GM21390 (cell line): Measurements from ENCODE around the gene ATG14.
A peak's percentile ranks its signal among the peaks of the same experiment; 100 is the strongest.
"Not testable (repeated sequence)": the region's sequence is repeated elsewhere in the genome, so short reads cannot be mapped to it uniquely, and the experiment has no call there.

Experiments used
- ATAC-seq: cut with Tn5 transposase; IDR thresholded peaks from one replicate; pipeline ENCODE4 v1.9.1; 2021; ENCODE audit not compliant: unreplicated experiment

The ATG14 gene

GRCh38 chr14:55353686-55354467, 57.8 kb downstream of the ATG14 start:
- ATAC-seq = no peak

DNA sequence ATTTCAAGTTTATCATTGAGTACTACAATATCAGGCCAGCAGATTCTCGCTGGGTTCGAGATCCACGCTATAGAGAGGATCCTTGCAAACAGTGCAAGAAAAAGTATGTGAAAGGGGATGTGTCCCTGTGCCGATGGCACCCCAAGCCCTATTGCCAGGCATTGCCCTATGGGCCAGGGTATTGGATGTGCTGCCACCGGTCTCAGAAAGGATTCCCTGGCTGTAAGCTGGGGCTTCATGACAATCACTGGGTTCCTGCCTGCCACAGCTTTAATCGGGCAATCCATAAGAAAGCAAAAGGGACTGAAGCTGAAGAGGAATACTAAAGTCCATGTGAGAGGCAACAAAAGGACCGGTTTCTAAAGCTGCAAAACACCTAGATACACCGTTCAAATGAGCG, 59.4 kb downstream of the ATG14 start:
- no peak for ATAC-seq

GRCh38 chr14:55351111-55351510, 60.5 kb downstream of the ATG14 start:
- ATAC-seq = no peak

- ATAC-seq = no peak
Measured at GRCh38 chr14:55350461-55350860, 61.2 kb downstream of the ATG14 start.

DNA sequence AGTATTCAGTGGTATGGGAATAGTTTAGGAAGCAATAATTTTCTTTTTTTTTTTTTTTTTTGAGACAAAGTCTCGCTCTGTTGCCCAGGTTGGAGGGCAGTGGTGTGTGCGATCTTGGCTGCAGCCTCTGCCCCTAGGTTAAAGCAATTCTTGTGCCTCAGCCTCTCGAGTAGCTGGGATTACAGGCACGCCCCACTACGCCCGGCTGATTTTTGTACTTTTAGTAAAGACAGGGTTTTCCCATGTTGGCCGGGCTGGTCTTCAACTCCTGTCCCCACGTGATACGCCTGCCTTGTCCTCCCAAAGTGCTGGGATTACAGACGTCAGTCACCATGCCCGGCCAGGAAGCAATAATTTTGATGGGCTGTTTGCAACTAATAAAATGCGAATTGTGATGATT, 62.1 kb downstream of the ATG14 start:
- ATAC-seq = no peak

DNA sequence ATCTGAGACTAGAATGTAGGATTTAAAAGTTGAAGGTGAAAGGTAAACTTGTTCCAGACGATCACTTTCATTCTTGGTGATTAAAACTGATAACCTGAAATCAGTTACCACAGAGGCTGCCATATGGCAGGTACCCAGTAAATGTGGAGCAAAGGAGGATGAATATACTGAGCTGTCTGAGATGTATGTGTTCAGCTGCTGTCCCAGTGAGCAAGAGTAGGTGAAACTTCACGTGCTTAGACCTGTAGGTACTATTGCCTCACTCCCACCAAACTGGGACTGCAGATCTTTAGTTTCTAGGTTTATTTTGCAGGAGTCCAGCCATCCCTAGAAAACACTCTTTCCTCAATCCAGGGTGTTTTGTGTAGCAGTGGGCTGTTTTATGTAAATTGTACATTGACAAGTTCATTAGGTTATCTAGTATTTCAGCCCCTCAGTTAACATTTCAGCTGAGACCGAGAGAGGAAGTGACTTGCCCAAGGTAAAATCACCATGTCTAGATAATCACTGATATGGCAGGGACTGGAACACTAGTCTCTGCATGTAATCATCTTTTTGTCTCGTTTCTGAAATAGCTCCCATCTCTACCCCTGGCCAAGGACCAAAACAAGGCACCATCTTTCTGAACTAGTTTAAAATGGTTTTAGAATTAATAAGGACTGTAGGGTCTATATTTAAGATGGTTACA, 62.7 kb downstream of the ATG14 start:
- ATAC-seq = peak; percentile 57

- no peak for ATAC-seq
Measured at GRCh38 chr14:55347748-55348147, 63.9 kb downstream of the ATG14 start.

DNA sequence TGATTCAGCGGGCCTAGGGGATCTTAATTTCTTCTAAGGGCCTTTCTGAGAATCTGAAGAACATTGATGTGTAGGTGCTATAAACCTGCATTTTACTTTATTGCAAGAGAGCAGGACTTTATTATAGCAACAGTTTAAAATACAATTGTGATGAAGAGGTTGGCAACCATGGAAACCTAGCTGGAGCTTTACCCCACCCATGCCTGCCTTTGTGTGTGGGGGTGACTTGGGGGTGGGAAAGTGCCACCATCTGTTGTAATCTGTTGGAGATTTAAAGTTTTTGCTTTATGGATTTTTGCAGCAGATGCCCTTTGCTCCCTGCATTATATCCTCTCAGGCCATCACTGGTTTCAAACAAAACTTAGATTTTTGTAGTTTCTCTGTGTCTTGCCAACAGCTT, 64.6 kb downstream of the ATG14 start:
- no peak for ATAC-seq

GRCh38 chr14:55344582-55345163, 67.0 kb downstream of the ATG14 start:
- ATAC-seq = not testable (repeated sequence)

DNA sequence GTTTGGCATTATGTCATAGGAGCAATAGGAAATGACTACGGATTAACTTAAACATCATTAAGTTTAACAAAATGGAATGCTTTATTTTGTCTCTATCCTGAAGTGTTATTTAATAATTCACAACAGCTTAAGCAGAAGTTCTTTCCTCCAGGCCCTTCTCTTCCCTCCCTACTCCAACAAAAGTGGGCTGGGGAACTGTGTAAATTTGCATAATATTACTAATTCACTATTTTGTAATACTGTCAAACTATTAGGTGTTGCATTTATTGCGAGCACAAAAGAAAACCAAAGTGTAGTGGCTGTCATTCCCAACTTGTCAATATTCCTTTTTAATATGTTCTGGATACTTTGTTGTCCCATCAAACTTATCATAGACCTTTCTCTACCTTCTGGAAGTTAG, 69.8 kb downstream of the ATG14 start:
- no peak for ATAC-seq

- no peak for ATAC-seq
Measured at GRCh38 chr14:55340482-55340881, 71.1 kb downstream of the ATG14 start.

GRCh38 chr14:55339770-55340169, 71.9 kb downstream of the ATG14 start:
- ATAC-seq = peak; percentile 69

GRCh38 chr14:55336691-55337090, 74.9 kb downstream of the ATG14 start:
- no peak for ATAC-seq

- no peak for ATAC-seq
Measured at GRCh38 chr14:55336162-55336561, 75.5 kb downstream of the ATG14 start.

- ATAC-seq = peak; percentile 49
Measured at GRCh38 chr14:55333711-55334485, 77.7 kb downstream of the ATG14 start.

- peak; percentile 61 for ATAC-seq
Measured at GRCh38 chr14:55332654-55333570, 78.7 kb downstream of the ATG14 start.

DNA sequence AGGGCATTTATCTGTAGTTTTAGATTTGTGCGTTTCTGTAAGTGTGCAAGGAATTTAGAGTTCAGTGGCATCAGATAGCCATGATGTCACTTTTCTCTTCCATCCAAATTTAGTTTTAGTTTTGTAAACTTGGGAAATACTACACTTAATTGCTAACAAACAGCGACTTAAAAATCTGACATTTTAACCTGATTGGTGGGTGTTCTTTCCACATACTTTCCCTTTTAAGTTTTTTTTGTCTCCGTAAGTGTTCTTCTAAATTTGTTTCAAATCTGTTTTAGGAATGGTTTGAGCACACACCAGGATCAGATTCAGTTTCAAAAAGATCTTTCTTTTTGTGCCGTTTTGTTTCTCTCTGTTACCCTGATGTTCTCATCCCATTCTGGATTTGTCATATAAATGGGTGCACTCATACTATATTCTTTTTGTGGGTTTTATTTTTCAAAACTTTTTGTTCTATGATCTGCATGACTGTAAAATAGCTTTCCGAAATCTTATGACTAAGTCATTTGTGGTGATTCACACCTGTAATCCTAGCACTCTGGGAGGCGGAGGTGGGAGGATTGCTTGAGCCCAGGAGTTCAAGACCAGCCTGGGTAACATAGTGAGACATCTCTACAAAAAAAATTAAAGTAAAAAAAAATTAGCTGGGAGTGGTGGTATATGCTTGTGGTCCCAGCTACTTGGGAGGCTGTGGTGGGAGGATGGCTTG, 81.5 kb downstream of the ATG14 start:
- ATAC-seq = no peak

DNA sequence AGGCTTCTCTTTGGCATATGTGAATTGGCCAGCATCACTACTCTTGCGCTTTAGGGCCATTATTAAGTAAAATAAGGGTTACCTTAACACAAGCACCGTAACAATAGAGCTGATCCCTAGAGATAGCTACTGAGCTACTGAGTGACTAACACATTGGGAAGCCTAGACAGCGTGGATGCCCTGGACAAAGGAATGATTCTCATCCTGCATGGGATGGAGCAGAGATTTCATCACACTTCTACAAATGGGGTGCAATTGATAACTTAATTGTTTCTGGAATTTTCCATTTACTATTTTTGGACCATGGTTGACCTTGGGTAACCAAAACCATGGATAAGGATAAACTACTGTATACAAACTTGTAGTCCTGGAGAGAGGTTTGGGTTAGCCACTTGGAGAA, 83.3 kb downstream of the ATG14 start:
- no peak for ATAC-seq

DNA sequence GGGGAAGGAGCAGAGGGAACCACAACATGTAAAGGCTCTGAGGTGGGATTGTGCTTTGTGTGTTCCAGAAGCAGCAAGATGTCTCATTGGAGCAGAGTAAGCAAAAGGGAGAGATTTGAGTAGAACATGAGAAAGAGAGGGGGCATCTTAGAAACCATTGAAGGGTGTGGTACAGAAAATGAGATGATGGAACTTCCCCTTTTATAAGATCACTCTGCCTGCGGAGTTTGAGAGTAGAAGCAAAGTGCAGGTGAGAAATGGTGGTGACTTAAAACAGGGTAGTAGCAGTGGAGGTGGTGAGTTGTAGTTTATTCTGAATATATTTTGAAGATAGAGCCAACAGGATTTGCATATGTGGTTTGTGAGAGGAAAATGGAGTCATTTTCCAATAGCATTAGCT, 84.5 kb downstream of the ATG14 start:
- peak; percentile 88 for ATAC-seq

DNA sequence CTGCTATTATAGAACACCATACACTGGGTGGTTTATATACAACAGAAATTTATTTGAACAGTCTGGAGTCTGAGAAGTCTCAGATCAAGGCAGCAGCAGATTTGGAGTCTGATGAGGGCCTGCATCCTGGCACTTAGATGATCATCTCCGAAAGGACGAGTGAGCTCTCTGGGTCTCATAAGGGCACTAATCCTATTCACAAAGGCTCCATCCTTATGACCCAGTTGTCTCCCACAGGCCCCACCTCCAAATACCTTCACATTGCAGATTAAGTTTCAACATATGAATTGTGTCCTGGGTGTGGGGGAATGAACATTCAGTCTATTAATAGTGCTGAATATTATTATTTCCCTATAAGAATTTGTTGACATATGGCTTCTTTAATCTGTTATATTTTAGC, 86.8 kb downstream of the ATG14 start:
- no peak for ATAC-seq
